Stimulated activated CD4-positive, alpha-beta T cell treated with anti-CD3 and anti-CD28 coated beads, Interleukin-1b, Interleukin-23, amount 100 ng/mL, for 48 hours (primary cell): ENCODE data around the gene CXCL16.
A peak's percentile ranks its signal among the peaks of the same experiment; 100 is the strongest.

Experiments
- DNase-seq: peaks from one replicate; pipeline ENCODE4 v3.0.0-alpha.2; 2020

The CXCL16 gene

GRCh38 chr17:4750606-4751005, 10.9 kb upstream of the CXCL16 start:
- DNase-seq: no peak

GRCh38 chr17:4748686-4749085, 9.0 kb upstream of the CXCL16 start:
- DNase-seq: no peak

- no peak for DNase-seq
These were observed 8.1 kb upstream of the CXCL16 start for GRCh38 chr17:4747847-4748246.

GRCh38 chr17:4744999-4745969, 5.6 kb upstream of the CXCL16 start:
- DNase-seq: no peak

DNA sequence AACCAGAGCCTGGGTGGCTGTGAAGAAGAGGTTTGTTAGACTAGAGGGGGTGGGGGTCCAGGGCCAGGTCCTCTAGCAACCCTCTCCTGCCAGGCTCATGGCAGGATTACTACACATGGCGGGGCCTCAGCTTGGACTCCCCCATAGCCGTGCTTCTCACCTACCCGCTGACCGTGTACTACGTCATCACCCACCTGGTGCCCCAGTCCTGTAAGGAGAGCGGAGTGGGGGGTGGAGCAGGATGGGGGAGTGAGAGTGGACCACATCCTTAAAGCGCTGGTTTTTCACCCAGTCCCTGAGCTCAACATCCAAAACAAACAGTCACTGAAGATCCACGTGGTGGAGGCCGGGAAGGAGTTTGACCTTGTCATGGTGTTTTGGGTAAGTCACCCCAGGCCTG, 4.2 kb upstream of the CXCL16 start:
- DNase-seq: no peak

GRCh38 chr17:4743216-4743615, 3.5 kb upstream of the CXCL16 start:
- DNase-seq: no peak

- no peak for DNase-seq
These were observed 2.9 kb upstream of the CXCL16 start for GRCh38 chr17:4742629-4743028.

- DNase-seq: no peak
These were observed 2.4 kb upstream of the CXCL16 start for GRCh38 chr17:4742133-4742532.

DNA sequence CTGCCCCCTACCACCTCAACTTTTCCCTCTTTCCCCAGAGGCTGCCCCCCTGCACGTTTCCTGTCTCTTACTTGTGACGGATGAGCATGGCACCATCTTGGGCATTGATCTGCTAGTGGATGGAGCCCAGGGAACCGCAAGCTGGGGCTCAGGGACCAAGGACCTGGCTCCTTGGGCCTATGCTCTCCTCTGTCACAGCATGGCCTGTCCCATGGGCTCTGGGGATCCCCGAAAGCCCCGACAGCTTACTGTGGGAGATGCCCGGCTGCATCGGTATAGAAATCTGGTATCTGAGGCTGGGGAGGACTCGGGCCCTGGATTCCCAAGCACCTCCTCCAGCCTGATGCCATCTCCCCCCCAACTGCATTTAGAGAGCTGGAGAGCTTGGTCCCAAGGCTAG, 1.8 kb upstream of the CXCL16 start:
- no peak for DNase-seq

DNA sequence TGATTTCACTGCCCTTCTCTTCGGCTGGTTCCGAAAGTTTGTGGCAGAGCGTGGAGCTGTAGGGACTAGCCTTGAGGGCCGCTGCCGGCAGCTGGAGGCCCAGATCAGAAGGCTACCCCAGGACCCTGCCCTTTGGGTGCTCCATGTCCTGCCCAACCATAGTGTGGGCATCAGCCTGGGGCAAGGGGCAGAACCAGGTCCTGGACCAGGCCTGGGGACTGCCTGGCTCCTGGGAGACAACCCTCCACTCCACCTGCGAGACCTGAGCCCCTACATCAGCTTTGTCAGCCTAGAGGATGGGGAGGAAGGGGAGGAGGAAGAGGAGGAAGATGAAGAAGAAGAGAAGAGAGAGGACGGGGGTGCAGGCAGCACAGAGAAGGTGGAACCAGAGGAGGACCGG, 856 bp upstream of the CXCL16 start:
- DNase-seq: no peak

- no peak for DNase-seq
These were observed 260 bp upstream of the CXCL16 start for GRCh38 chr17:4740025-4740351.

DNA sequence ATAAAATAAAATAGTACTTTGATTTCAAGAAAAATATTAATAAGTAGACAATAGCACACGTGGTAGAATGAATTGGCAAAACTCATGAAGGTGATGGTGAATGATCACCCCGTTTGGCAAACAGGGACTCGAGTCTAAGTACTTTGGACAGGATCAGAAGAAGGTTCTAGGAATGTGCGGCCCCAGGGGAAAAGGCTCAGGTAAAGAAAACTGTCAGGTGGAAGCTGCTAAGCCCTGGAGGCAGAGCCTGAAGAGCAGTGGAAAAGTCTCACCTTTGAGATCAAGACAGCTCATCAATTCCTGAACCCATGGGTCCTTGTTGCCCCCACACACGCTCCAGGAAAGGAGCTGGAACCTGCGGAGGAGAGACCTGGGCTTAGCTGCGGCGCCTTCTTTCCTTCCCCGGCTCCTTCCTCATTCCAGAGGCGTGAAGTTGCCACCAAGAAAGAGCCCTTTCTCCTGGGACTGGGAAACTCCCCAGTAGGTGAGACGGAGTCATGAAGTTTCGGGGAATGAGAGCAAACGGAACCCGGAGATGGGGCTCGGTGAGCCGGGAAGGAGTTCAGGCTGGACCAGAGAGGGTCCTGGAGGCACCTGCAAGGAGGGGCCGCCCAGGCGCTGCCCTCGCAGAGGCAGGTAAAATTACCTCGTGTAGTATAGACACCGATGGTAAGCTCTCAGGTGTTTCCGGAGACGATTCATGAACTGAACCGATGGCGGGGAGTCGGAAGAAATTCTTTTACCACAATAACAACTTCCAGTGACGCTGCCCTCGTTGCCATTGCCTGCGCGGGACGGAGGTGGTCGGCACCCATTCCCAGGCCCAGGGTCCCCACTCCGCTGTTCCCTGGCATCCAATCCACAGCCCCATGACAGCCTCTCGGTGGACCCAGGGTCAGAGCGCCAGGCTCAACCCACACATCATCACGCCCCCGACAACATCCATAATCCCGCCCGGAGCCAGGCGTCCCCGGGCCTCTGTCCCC, 1.3 kb downstream of the CXCL16 start:
- no peak for DNase-seq

GRCh38 chr17:4735876-4736651, 3.7 kb downstream of the CXCL16 start:
- DNase-seq: no peak

GRCh38 chr17:4734857-4735475, 4.8 kb downstream of the CXCL16 start:
- DNase-seq: no peak

- no peak for DNase-seq
These were observed 6.6 kb downstream of the CXCL16 start for GRCh38 chr17:4733073-4733531.

DNA sequence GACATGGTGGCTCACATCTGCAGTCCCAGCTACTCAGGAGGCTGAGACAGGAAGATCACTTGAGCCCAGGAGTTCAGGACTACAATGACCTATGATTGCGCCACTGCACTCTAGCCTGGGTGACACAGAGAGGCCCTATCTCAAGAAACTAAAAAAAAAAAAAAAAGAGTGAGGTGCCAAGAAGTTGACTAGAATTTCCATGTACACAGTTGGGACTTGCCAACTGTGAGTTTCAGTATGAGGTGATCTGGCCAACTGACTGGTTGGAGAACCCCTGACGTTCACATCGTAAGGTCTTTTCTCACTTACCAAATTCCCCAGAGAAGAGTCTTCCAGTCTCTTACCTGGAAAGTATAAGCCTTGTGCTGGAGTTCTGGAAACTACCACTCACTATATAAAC, 11.6 kb downstream of the CXCL16 start:
- DNase-seq: peak; percentile 42

DNA sequence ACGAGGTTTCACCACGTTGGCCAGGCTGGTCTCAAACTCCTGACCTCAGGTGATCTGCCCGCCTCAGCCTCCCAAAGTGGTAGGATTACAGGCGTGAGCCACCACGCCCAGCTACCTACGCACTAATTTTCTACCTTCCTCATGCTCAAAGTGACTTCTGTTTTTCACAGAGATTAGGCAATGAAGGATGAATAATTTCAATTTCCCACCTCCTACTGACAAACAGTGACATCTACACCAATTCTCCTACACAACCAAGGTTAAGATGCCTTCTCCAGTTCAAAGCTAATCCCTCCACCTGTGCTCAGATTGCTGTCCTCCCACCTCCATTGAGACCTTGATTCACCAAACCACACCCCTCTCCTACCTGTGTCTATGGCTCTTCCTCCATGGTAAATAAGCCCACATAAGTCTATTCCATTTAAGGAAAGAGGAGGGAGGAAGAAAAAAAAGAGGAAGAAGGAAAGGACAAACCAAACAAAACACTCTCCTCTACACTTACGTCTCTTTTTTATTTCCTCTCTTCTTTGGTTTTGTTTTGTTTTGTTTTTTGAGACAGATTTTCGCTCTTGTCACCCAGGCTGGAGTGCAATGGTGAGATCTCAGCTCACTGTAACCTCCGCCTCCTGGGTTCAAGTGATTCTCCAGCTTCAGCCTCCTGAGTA, 13.9 kb downstream of the CXCL16 start:
- DNase-seq: no peak

GRCh38 chr17:4724650-4725049, 15.1 kb downstream of the CXCL16 start:
- DNase-seq: no peak

DNA sequence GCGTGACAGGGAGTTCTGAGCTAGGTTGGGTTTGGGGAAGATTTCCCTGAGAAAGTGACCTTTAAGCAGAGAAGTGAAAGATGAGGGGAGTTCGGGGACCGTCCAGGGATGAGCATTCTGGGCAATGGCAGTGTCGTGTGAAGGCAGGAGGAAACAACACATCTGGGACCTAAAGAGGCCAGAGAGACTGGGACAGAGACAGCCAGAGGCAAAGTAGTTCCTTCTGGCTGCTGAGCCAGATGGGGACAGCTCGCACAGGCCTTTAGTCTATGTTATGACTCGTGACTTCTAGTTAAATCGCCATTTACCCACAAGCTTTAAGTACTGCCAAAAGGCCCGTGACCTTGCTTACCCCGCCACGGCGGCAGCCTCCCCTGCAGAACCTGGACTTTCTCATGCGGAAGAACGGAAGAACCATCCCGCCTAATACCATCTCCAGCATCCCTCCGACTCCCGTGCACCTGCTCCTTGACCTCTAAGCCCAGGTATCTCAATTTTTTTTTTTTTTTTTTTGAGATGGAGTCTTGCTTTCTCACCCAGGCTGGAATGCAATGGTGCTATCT, 17.0 kb downstream of the CXCL16 start:
- no peak for DNase-seq

DNA sequence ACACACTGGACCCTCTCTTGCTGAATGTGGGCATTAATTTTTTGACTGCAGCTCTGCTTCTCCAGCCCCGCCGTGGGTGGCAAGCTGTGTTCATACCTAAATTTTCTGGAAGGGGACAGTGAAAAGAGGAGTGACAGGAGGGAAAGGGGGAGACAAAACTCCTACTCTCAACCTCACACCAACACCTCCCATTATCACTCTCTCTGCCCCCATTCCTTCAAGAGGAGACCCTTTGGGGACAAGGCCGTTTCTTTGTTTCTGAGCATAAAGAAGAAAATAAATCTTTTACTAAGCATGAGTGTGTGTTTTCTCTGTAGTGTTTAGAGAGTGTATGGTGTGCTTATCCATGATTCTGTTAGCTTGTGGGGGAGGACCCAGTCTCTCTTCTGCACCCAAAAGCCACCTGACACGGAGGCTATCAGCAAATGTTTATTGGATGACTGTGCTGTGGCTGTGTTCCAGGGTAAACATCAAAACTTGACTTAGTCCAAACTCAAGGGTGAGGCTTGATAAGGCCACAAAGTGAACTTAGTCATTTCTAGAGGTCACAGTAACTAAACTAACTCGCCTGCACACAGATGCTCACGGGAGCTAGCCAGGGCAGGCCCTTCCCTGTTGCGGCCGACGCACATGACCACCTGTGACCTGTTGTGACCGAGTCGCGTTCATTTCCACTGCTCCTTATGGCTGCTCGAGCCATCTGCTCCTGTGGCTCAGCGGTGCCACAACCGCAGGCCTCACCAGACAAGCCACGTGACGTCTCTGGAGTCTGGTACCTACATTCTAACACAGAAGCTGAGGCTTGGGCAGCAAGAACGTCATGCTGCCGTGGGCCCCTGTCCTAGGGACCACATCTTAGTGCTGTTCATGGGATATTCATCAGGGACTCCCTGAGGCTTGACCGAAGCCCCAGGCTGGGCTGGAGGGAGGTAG, 18.3 kb downstream of the CXCL16 start:
- no peak for DNase-seq
